Upper lobe of left lung (tissue), 6 donors: Measurements from ENCODE around the gene CARMIL1. TPM values are rescaled to one million over a fixed set of nuclear protein-coding genes. Genes with fewer than 3 reads are reported as not detected.

Experiments
- ATAC-seq, 2 donors: fragments of 200-7000 bp; cut with Tn5 transposase; one replicate each; pipeline ENCODE4 v1.9.1; 2022; ENCODE audit warnings: mild to moderate bottlenecking in 2 of 2, moderate library complexity in 2 of 2; ENCODE audit not compliant: low FRiP score in 2 of 2
- DNase-seq, 2 donors: peaks; one replicate each; pipeline ENCODE4 v3.0.0-alpha.2; 2019 to 2020
- H3K27ac ChIP-seq, 4 donors: fragments of 200-600 bp; sonication (generic); one replicate each; pipeline ENCODE4 v1.5.1; 2016 to 2019
- H3K27me3 ChIP-seq, 4 donors: fragments of 200-600 bp; sonication (generic); one replicate each; pipeline ENCODE4 v1.5.1; 2017 to 2019
- H3K36me3 ChIP-seq, 4 donors: fragments of 200-600 bp; sonication (generic); one replicate each; pipeline ENCODE4 v1.5.1; 2016 to 2019
- H3K4me1 ChIP-seq, 4 donors: fragments of 200-600 bp; sonication (generic); one replicate each; pipeline ENCODE4 v1.5.1; 2018 to 2019
- H3K4me3 ChIP-seq, 4 donors: fragments of 200-600 bp; sonication (generic); one replicate each; pipeline ENCODE4 v1.5.1; 2017 to 2019; ENCODE audit warnings: mild to moderate bottlenecking in 2 of 4, moderate library complexity in 1 of 4
- H3K9me3 ChIP-seq, 4 donors: fragments of 200-600 bp; sonication (generic); one replicate each; pipeline ENCODE4 v1.5.1; 2018 to 2019
- EP300 ChIP-seq, 4 donors: sonication (generic); formaldehyde crosslinking; IDR thresholded peaks; one replicate each; pipeline ENCODE4 v1.5.1; 2017; ENCODE audit warnings: antibody characterized with exemption in 4 of 4, control low read depth in 2 of 4
- POLR2A ChIP-seq, 4 donors: fragments of 450-650 bp; IDR thresholded peaks; one replicate each; pipeline ENCODE4 v1.5.1; 2016 to 2017; ENCODE audit warnings: antibody characterized with exemption in 4 of 4, mild to moderate bottlenecking in 2 of 4
- POLR2AphosphoS5 ChIP-seq, 2 donors: sonication (generic); formaldehyde crosslinking; IDR thresholded peaks; one replicate each; pipeline ENCODE4 v1.5.1; 2017; ENCODE audit warnings: antibody characterized with exemption in 2 of 2
- WGBS, 2 donors: methylation state at CpG; one replicate each; pipeline ENCODE4 v1.1.5; 2017 to 2018; 5-methylcytosine and 5-hydroxymethylcytosine counted together
- total RNA-seq, 6 donors: library from RNA; depleted of rRNA in 4 of 6; stranded (reverse); fragments of >200 nt in 4 of 6; gene quantifications; one replicate each; pipeline versions ENCODE4 v1.1.0 to v1.2.1, GENCODE V29; 2016 to 2021
- TF ChIP-seq, protein P1 (sequence below), 6 experiments: fragments of 450-650 bp in 4 of 6; fragments of 200-600 bp in 2 of 6; sonication (generic) in 2 of 6; IDR thresholded peaks; one replicate each; pipeline ENCODE4 v1.5.1; 2016 to 2019; ENCODE audit warnings: antibody characterized with exemption in 6 of 6
- donor health status: DM: no; HTN: no; CAD: no; lungs with moderate emphysema.
- donor health status: DM: no; HTN: yes; CAD: no; lungs with severe emphysema.

The CARMIL1 gene
- total RNA-seq, 6 donors from 2014 or later: 19.8 to 78.6 (median 44.9) TPM

DNA sequence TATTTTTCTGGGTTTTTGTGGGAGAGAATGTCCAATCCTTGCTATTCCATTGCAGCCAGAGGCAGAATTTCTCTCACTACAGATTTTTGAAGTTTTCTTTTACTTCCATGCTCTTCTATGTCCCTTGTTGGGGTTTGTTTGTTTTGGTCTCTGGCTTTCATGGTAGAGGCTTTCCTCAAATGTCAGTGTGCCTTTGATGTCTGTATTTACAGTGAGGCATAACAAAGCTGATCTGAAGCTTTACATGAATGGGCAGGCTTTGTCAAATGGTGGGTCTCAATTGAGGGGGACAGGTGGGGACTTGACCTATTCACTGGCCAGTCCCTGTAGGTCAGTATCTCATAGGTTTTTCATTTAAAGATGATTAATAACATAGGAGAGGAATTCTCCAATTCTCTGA lies 8.6 kb upstream of the CARMIL1 start:
- Histone ChIP-seq H3K36me3 (no peaks in the 10 kb centered on the region), H3K4me3 (no peak overlapping the region), H3K9me3 (no peaks in the 10 kb centered on the region), H3K27ac (no peak overlapping the region), H3K27me3 (no peaks in the 10 kb centered on the region), H3K4me1 (no peaks in the 10 kb centered on the region)
- DNase-seq: no peak
- no peak for ATAC-seq
- no peak for TF ChIP-seq POLR2AphosphoS5 (IDR thresholded peaks at IDR 0.05)
- no peak for TF ChIP-seq POLR2A (IDR thresholded peaks at IDR 0.05)
- no peak for TF ChIP-seq EP300 (IDR thresholded peaks at IDR 0.05)
- TF ChIP-seq, protein P1, sequence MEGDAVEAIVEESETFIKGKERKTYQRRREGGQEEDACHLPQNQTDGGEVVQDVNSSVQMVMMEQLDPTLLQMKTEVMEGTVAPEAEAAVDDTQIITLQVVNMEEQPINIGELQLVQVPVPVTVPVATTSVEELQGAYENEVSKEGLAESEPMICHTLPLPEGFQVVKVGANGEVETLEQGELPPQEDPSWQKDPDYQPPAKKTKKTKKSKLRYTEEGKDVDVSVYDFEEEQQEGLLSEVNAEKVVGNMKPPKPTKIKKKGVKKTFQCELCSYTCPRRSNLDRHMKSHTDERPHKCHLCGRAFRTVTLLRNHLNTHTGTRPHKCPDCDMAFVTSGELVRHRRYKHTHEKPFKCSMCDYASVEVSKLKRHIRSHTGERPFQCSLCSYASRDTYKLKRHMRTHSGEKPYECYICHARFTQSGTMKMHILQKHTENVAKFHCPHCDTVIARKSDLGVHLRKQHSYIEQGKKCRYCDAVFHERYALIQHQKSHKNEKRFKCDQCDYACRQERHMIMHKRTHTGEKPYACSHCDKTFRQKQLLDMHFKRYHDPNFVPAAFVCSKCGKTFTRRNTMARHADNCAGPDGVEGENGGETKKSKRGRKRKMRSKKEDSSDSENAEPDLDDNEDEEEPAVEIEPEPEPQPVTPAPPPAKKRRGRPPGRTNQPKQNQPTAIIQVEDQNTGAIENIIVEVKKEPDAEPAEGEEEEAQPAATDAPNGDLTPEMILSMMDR (IDR thresholded peaks at IDR 0.05): no peak

DNA sequence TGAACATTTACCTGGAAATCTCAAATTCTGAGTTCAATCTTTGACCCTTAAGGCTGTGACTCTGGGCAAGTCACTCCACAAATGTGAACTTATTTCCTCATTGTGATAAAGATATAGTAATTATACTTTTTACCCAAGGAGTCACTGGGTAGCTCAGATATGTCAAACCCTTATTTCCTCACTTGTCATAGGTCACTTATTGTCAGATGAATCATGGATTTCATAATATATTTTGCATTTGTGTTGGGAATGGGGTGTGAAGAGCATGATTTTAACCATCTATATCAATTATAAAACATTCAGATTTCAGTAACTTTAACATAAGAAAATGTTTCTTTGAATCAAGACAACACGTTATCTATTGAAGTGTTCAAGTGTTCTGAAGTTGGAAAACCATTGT lies 3.7 kb upstream of the CARMIL1 start:
- no peak for ATAC-seq
- no peak overlapping the region for H3K4me3 ChIP-seq
- peaks cover 4 to 21% (median 9%) of the 10 kb centered on the region in 4 donors for H3K4me1 ChIP-seq
- no peak for DNase-seq
- no peaks in the 10 kb centered on the region for H3K27me3 ChIP-seq
- H3K9me3 ChIP-seq: no peaks in the 10 kb centered on the region
- no peaks in the 10 kb centered on the region for H3K36me3 ChIP-seq
- TF ChIP-seq EP300 (IDR thresholded peaks at IDR 0.05) (no peak), POLR2AphosphoS5 (IDR thresholded peaks at IDR 0.05) (no peak), POLR2A (IDR thresholded peaks at IDR 0.05) (no peak)
- TF ChIP-seq, protein P1 (IDR thresholded peaks at IDR 0.05): no peak
- no peak overlapping the region for H3K27ac ChIP-seq
- WGBS, 2 donors: 77 to 88% methylated on average over 1 of the region's 1 CpG

DNA sequence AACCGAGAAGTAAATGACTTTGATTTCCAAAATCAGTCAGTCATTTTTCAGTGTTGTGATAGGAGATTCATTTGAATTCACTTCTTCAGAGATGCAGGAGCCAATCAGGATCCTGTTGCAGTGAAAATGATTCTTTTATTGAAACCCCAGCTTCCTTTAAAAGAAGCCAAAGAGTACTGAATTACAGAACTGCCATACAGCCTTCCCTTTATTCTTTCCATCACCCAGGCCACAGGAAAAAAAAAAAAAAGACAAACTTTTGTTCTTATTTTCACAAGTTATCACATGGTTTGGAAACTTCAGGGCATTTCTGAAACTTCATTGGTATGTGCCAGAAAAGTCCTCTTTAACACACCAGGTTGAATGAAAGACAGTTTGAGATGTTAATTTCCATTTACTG lies 1.8 kb upstream of the CARMIL1 start:
- peaks cover 4 to 26% (median 11%) of the 10 kb centered on the region in 4 donors for H3K4me1 ChIP-seq
- H3K27me3 ChIP-seq: no peaks in the 10 kb centered on the region
- ATAC-seq (no peak), DNase-seq (no peak)
- no peak for TF ChIP-seq POLR2A (IDR thresholded peaks at IDR 0.05)
- TF ChIP-seq, protein P1 (IDR thresholded peaks at IDR 0.05): no peak
- no peak for TF ChIP-seq EP300 (IDR thresholded peaks at IDR 0.05)
- no peak for TF ChIP-seq POLR2AphosphoS5 (IDR thresholded peaks at IDR 0.05)
- 67 to 84% methylated on average over 1 of the region's 1 CpG for WGBS, 2 donors
- H3K4me3 ChIP-seq: no peak overlapping the region
- no peaks in the 10 kb centered on the region for H3K9me3 ChIP-seq
- no peak overlapping the region for H3K27ac ChIP-seq
- no peaks in the 10 kb centered on the region for H3K36me3 ChIP-seq

DNA sequence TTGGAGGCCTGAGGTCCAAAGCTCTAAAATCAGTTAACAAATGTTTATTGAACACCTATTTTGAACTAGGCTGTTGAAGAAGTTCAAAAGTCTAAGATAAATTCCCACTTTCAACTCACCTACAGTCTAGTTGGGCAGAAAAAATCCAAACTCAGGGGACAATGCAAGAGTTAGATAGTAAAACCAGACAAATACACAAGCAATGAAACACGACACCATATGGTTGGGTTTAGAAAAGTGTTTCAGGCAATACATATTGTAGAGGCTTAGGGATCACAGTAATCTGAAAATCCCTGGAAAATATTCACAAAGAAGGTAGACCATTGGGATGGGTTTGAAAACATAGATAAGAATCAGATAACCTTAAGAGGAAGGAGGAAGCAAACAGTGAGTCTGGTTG lies 1.3 kb upstream of the CARMIL1 start:
- Histone ChIP-seq H3K4me3 (peak overlapping the region in 2 of 4 donors; percentile 75 to 79), H3K36me3 (no peaks in the 10 kb centered on the region), H3K9me3 (no peaks in the 10 kb centered on the region), H3K27ac (peak overlapping the region in 2 of 4 donors; percentile 78 to 86), H3K27me3 (no peaks in the 10 kb centered on the region), H3K4me1 (peaks cover 4 to 26% (median 11%) of the 10 kb centered on the region in 4 donors)
- ATAC-seq: no peak
- TF ChIP-seq EP300 (IDR thresholded peaks at IDR 0.05) (no peak), POLR2A (IDR thresholded peaks at IDR 0.05) (no peak), POLR2AphosphoS5 (IDR thresholded peaks at IDR 0.05) (no peak)
- TF ChIP-seq, protein P1 (IDR thresholded peaks at IDR 0.05): no peak
- no peak for DNase-seq
- 93 to 100% methylated on average over 1 of the region's 1 CpG for WGBS, 2 donors

DNA sequence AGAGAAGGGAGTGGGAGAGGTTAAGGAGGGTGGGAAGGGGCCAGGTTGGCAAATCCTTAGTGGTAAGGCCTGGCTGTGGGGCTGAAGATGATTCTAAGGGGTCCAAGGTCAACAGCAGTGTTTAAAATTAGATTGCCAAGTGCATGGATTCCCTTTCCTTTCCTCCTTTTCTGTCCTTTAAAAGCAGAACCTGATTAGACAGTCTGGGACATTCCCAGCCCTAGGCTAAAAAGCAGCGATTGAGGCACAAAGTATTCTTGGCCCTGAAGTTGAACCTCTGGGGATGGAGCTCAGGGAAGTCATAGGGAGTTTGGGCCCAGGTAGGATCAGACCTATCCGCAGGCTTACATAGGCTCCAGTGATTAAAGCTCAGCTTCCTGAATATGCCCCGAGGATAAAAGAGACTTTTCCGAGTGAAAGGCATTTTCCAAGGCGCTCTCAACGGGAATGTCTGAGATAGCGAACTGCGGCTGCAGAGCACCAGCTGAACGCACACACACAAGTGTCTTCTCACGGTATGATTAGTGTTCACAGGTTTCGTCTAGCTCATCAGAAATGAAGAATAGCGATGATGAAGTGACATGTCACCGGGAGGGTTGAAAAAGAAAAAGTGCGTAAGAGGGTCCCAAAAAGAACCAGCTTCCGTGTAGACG lies 787 bp upstream of the CARMIL1 start:
- H3K36me3 ChIP-seq: no peaks in the 10 kb centered on the region
- H3K27me3 ChIP-seq: no peaks in the 10 kb centered on the region
- H3K4me1 ChIP-seq: peaks cover 4 to 26% (median 11%) of the 10 kb centered on the region in 4 donors
- TF ChIP-seq, protein P1 (IDR thresholded peaks at IDR 0.05): no peak
- no peak for TF ChIP-seq POLR2A (IDR thresholded peaks at IDR 0.05)
- no peak for TF ChIP-seq POLR2AphosphoS5 (IDR thresholded peaks at IDR 0.05)
- TF ChIP-seq EP300 (IDR thresholded peaks at IDR 0.05): no peak
- H3K4me3 ChIP-seq: peak overlapping the region; percentile 55 to 79 (median 69)
- H3K27ac ChIP-seq: peak overlapping the region in 2 of 4 donors; percentile 78 to 86
- peak in 1 of 2 donors; percentile 3 for ATAC-seq
- DNase-seq: no peak
- H3K9me3 ChIP-seq: no peaks in the 10 kb centered on the region
- WGBS, 2 donors: 6 to 9% methylated on average over 16 of the region's 16 CpGs
